CD14-positive monocyte (primary cell): ENCODE results near the gene CST9L. TPM values are rescaled to one million over a fixed set of nuclear protein-coding genes. Genes with fewer than 3 reads are reported as not detected.

ENCODE experiments used
- DNase-seq, 3 donors: peaks; one replicate each; pipeline ENCODE4 v3.0.0-alpha.2; 2011 to 2022
- H2AFZ ChIP-seq: 2 replicates; pipeline ENCODE4 v1.6.0; 2012; ENCODE audit warnings: mild to moderate bottlenecking, low read depth, low read length, inconsistent platforms; ENCODE audit not compliant: insufficient read depth, poor library complexity, severe bottlenecking
- H3K27ac ChIP-seq, 2 donors: 1 replicate in 1 of 2; 2 replicates in 1 of 2; pipeline ENCODE4 v1.5.1; 2012 to 2013; ENCODE audit warnings: low read length in 2 of 2, control low read depth in 1 of 2, inconsistent platforms in 1 of 2, low read depth in 1 of 2, mild to moderate bottlenecking in 1 of 2
- H3K27me3 ChIP-seq, 2 donors: one replicate each; pipeline versions ENCODE4 v1.6.0 to v1.6.1; 2011 to 2013; ENCODE audit warnings: low read length in 2 of 2; ENCODE audit not compliant: control insufficient read depth in 2 of 2, insufficient read depth in 2 of 2
- H3K36me3 ChIP-seq, 2 donors: replicated peaks in 1 of 2; 1 replicate in 1 of 2; 2 replicates in 1 of 2; pipeline versions ENCODE4 v1.5.1 to v1.6.1; 2012 to 2013; ENCODE audit warnings: low read length in 2 of 2, control low read depth in 1 of 2, inconsistent platforms in 1 of 2, mild to moderate bottlenecking in 1 of 2; ENCODE audit not compliant: insufficient read depth in 2 of 2, control insufficient read depth in 1 of 2
- H3K4me1 ChIP-seq, 2 donors: 1 replicate in 1 of 2; 2 replicates in 1 of 2; pipeline versions ENCODE4 v1.5.1 to v1.6.1; 2012 to 2013; ENCODE audit warnings: low read length in 2 of 2, control low read depth in 1 of 2, inconsistent platforms in 1 of 2, mild to moderate bottlenecking in 1 of 2, moderate library complexity in 1 of 2; ENCODE audit not compliant: insufficient read depth in 2 of 2, control insufficient read depth in 1 of 2
- H3K4me2 ChIP-seq: replicated peaks from 2 replicates; pipeline ENCODE3; 2012; ENCODE audit warnings: low read length, moderate library complexity, mild to moderate bottlenecking; ENCODE audit not compliant: poor library complexity, severe bottlenecking; ENCODE audit errors: extremely low read depth
- H3K4me3 ChIP-seq, 3 experiments: fragments of 200-600 bp in 1 of 3; sonication (generic) in 1 of 3; replicated peaks in 1 of 3; 1 replicate in 2 of 3; 2 replicates in 1 of 3; pipeline ENCODE4 v1.5.1; 2011 to 2013; ENCODE audit warnings: low read length in 3 of 3, mild to moderate bottlenecking in 3 of 3, control low read depth in 2 of 3, low read depth in 2 of 3, inconsistent platforms in 1 of 3, moderate library complexity in 1 of 3
- H3K79me2 ChIP-seq: 2 replicates; pipeline ENCODE4 v1.6.0; 2012; ENCODE audit warnings: mild to moderate bottlenecking, control low read depth, inconsistent platforms, low read length, moderate library complexity; ENCODE audit not compliant: insufficient read depth
- H3K9ac ChIP-seq: 2 replicates; pipeline ENCODE4 v1.6.0; 2017; ENCODE audit warnings: low read length, mild to moderate bottlenecking; ENCODE audit not compliant: insufficient read depth, poor library complexity, severe bottlenecking
- H3K9me3 ChIP-seq, 2 donors: replicated peaks in 1 of 2; 1 replicate in 1 of 2; 2 replicates in 1 of 2; pipeline versions ENCODE4 v1.5.1 to v1.6.1; 2012 to 2013; ENCODE audit warnings: low read length in 2 of 2, control low read depth in 1 of 2; ENCODE audit not compliant: control insufficient read depth in 1 of 2, insufficient read depth in 1 of 2
- H4K20me1 ChIP-seq: 2 replicates; pipeline ENCODE4 v1.6.0; 2012; ENCODE audit warnings: mild to moderate bottlenecking, low read length, control low read depth, moderate library complexity; ENCODE audit not compliant: insufficient read depth
- H3K27ac Mint-ChIP-seq, 7 donors: one replicate each; pipeline ENCODE4 v1.8.0; 2020; ENCODE audit warnings: mild to moderate bottlenecking in 7 of 7, mixed read lengths in 7 of 7, moderate library complexity in 6 of 7, inconsistent platforms in 2 of 7
- H3K27me3 Mint-ChIP-seq, 3 donors: one replicate each; pipeline ENCODE4 v1.8.0; 2021 to 2022; ENCODE audit warnings: low read depth in 3 of 3, mild to moderate bottlenecking in 3 of 3, mixed read lengths in 3 of 3, moderate library complexity in 3 of 3, inconsistent platforms in 1 of 3
- H3K36me3 Mint-ChIP-seq, 2 donors: one replicate each; pipeline ENCODE4 v1.8.0; 2020; ENCODE audit warnings: mixed read lengths in 2 of 2, inconsistent platforms in 1 of 2, mild to moderate bottlenecking in 1 of 2
- H3K4me1 Mint-ChIP-seq: one replicate; pipeline ENCODE4 v1.8.0; 2020; ENCODE audit warnings: mild to moderate bottlenecking, mixed read lengths
- H3K4me3 Mint-ChIP-seq, 2 donors: one replicate each; pipeline ENCODE4 v1.8.0; 2020; ENCODE audit warnings: mild to moderate bottlenecking in 2 of 2, mixed read lengths in 2 of 2, moderate library complexity in 1 of 2
- H3K9me3 Mint-ChIP-seq, 7 donors: one replicate each; pipeline ENCODE4 v1.8.0; 2020 to 2022; ENCODE audit warnings: mixed read lengths in 7 of 7, mild to moderate bottlenecking in 6 of 7, moderate library complexity in 6 of 7, inconsistent platforms in 2 of 7
- CTCF ChIP-seq: fragments of 200-600 bp; IDR thresholded peaks from one replicate; pipeline ENCODE4 v1.8.0; 2022; ENCODE audit warnings: antibody characterized with exemption, mild to moderate bottlenecking
- WGBS: methylation state at CpG from one replicate; pipeline ENCODE4 v1.1.5; 2013; ENCODE audit warnings: missing lambda C conversion rate; ENCODE audit not compliant: insufficient coverage; 5-methylcytosine and 5-hydroxymethylcytosine counted together
- intact Hi-C, 2 donors: fragments of 100-400 bp; cut with micrococcal nuclease; formaldehyde crosslinking; loops; one replicate each; pipeline versions ENCODE4 v1.15.0 to v1.15.1; 2023
- polyA plus RNA-seq, 3 donors: library from polyadenylated mRNA; depleted of rRNA in 1 of 3; unstranded in 2 of 3; stranded (reverse) in 1 of 3; fragments of 300-500 nt in 2 of 3; fragments of >200 nt in 1 of 3; fragmentation: Illumina TruSeq in 2 of 3; gene quantifications; 1 replicate in 2 of 3; 2 replicates in 1 of 3; pipeline ENCODE4 v1.2.3, GENCODE V29; 2012 to 2021

Gene CST9L
- polyA plus RNA-seq, 3 donors: not detected

GRCh38 chr20:23574977-23575376, 6.7 kb upstream of the CST9L start:
- no peaks in the 10 kb centered on the region for H3K36me3 ChIP-seq
- no peaks in the 10 kb centered on the region for H3K27me3 ChIP-seq
- intact Hi-C loops: no loop called here
- Mint-ChIP-seq H3K27me3 (peaks cover 0 to 4% (median 0%) of the 10 kb centered on the region in 3 donors), H3K4me3 (no peak overlapping the region), H3K36me3 (no peaks in the 10 kb centered on the region), H3K4me1 (no peaks in the 10 kb centered on the region), H3K27ac (no peak overlapping the region), H3K9me3 (peaks cover 0 to 5% (median 0%) of the 10 kb centered on the region in 7 donors)
- no peak overlapping the region for H3K4me3 ChIP-seq
- H3K4me2 ChIP-seq: no peak overlapping the region
- H3K9me3 ChIP-seq: no peaks in the 10 kb centered on the region
- no peak overlapping the region for H3K9ac ChIP-seq
- no peaks in the 10 kb centered on the region for H3K79me2 ChIP-seq
- H3K27ac ChIP-seq: no peak overlapping the region
- TF ChIP-seq CTCF: no peak
- no peak overlapping the region for H2AFZ ChIP-seq
- H3K4me1 ChIP-seq: no peaks in the 10 kb centered on the region
- H4K20me1 ChIP-seq: no peaks in the 10 kb centered on the region
- no peak for DNase-seq

GRCh38 chr20:23570178-23570760, 2.0 kb upstream of the CST9L start:
- no peak overlapping the region for H2AFZ ChIP-seq
- no peaks in the 10 kb centered on the region for H3K36me3 ChIP-seq
- TF ChIP-seq CTCF: no peak
- no peak overlapping the region for H3K4me2 ChIP-seq
- H3K27me3 ChIP-seq: no peaks in the 10 kb centered on the region
- H4K20me1 ChIP-seq: no peaks in the 10 kb centered on the region
- no peak overlapping the region for H3K27ac ChIP-seq
- WGBS: no CpG with 5 or more reads among the region's 2 CpGs
- Mint-ChIP-seq H3K27me3 (peaks cover 0 to 7% (median 2%) of the 10 kb centered on the region in 3 donors), H3K36me3 (no peaks in the 10 kb centered on the region), H3K9me3 (peaks cover 0 to 5% (median 0%) of the 10 kb centered on the region in 7 donors), H3K4me1 (peaks cover 1% of the 10 kb centered on the region), H3K4me3 (no peak overlapping the region), H3K27ac (no peak overlapping the region)
- H3K4me1 ChIP-seq: no peaks in the 10 kb centered on the region
- intact Hi-C loops: no loop called here
- H3K4me3 ChIP-seq: no peak overlapping the region
- DNase-seq: no peak
- H3K9ac ChIP-seq: no peak overlapping the region
- no peaks in the 10 kb centered on the region for H3K9me3 ChIP-seq
- no peaks in the 10 kb centered on the region for H3K79me2 ChIP-seq
